Measurements from ENCODE around the gene ZFP42.

GRCh38 chr4:188053302-188053701, 57.7 kb downstream of the ZFP42 start:
- TF ChIP-seq CTCF (IDR thresholded peaks at IDR 0.05), result no peak
- TF ChIP-seq POLR2A (IDR thresholded peaks at IDR 0.05), result no peak

Measured in esophagus squamous epithelium (tissue), 4 donors.